Astrocyte (in vitro differentiated cells and primary cell): ENCODE data around the gene LAMTOR3.

ENCODE experiments used
- CTCF ChIP-seq: IDR thresholded peaks from 2 replicates; pipeline ENCODE4 v1.5.1; 2011; ENCODE audit warnings: low read depth, mild to moderate bottlenecking, inconsistent platforms, low read length, moderate library complexity; ENCODE audit not compliant: insufficient read depth
- EZH2 ChIP-seq: IDR thresholded peaks from 2 replicates; pipeline ENCODE4 v1.6.1; 2012; ENCODE audit warnings: mild to moderate bottlenecking, low read length, inconsistent platforms; ENCODE audit not compliant: insufficient read depth

- TF ChIP-seq CTCF (no peak), EZH2 (no peak)
Measured at GRCh38 chr4:99878604-99879003, 15.6 kb downstream of the LAMTOR3 start.
